GM12872 (cell line): Measurements from ENCODE around the gene SEPTIN11.

Experiments used
- TF ChIP-seq, protein P1 (sequence below): IDR thresholded peaks from 3 replicates; pipeline ENCODE4 v1.5.1; 2011; ENCODE audit warnings: low read depth, mild to moderate bottlenecking, low read length, moderate library complexity; ENCODE audit not compliant: insufficient read depth

The SEPTIN11 gene

DNA sequence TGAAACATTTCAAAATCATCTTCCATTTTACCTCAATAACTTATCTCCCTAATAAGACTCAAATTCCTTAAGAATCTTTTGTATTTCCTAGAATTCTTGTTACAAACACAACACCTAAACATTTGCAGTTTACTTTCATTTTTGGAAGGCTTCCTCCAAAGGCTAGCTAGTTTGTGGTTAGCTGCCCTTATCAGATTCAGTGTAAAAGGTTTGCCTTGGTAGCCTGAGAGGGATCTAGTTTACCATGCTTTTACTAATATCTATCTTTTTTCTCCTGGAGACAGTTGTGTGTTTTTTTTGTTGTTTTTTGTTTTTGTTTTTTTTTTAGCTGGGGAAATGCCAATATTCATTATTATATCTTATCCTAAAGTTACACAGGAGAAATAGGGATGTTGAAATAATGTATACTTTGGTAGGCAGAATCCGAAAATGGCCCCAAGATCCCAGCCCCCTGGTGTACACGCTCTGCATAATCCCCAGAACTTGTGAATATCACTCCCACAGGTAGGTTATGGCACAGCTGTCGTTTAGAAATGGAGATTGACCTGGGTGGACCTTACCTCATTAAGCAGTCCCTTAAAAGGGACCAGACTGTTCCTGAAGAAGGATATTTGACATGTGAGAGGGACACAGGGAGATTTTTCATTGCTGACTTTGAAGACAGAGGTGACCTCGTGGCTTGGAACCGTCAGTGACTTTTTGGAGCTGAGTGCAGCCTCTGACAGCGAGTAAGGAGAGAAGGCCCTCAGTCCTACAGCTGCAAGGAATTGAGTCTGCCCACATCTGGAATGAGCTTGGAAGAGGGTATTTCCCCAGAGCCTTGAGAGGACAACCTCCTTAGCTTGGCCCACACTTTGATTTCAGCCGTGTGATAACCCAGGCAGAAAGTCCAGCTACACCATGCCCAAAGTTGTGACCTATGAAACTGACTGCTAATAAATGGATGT, 33.4 kb downstream of the SEPTIN11 start:
- TF ChIP-seq, protein P1, sequence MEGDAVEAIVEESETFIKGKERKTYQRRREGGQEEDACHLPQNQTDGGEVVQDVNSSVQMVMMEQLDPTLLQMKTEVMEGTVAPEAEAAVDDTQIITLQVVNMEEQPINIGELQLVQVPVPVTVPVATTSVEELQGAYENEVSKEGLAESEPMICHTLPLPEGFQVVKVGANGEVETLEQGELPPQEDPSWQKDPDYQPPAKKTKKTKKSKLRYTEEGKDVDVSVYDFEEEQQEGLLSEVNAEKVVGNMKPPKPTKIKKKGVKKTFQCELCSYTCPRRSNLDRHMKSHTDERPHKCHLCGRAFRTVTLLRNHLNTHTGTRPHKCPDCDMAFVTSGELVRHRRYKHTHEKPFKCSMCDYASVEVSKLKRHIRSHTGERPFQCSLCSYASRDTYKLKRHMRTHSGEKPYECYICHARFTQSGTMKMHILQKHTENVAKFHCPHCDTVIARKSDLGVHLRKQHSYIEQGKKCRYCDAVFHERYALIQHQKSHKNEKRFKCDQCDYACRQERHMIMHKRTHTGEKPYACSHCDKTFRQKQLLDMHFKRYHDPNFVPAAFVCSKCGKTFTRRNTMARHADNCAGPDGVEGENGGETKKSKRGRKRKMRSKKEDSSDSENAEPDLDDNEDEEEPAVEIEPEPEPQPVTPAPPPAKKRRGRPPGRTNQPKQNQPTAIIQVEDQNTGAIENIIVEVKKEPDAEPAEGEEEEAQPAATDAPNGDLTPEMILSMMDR = peak; percentile 24; the same call in 2 of the 3 replicates

DNA sequence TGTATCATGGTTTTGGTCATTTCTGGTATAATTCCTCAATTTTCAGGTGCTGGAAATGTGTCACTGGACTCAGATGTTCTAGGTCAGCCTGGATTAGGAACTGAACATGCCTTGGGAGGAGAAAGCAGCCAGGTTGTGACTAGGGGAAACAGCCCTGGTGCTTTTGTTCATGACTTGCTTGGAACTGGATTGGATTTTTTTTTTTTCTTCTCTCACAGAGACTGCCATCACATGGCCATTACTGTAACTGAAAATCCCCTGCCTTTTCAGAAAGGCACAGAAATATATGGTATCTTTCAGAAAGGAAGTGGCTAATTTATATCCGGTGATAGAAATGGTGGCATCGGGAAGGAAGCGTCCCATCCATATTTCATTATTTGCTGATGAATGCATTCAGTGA, 34.6 kb downstream of the SEPTIN11 start:
- TF ChIP-seq, protein P1 = peak; percentile 48

DNA sequence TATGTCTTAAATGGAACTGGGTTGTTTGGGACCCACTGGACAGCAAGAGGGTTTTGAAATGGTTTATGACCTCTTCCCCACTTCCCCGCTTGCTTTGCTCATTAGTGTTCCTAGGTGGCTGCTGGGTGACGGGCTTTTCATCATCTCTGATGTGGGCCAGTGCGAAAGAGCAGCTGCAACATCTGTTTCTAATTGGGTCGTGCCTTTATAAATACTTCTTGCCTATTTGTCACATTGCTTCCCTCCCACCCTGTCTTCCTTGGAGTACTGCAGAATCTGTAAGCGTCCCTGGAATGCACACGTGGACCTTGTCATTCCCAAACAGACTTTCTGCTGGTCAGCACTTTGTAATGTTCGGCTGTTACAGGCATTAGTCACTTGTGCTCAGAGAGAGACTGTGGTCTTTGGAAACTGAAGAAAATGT, 35.2 kb downstream of the SEPTIN11 start:
- TF ChIP-seq, protein P1 = no peak

DNA sequence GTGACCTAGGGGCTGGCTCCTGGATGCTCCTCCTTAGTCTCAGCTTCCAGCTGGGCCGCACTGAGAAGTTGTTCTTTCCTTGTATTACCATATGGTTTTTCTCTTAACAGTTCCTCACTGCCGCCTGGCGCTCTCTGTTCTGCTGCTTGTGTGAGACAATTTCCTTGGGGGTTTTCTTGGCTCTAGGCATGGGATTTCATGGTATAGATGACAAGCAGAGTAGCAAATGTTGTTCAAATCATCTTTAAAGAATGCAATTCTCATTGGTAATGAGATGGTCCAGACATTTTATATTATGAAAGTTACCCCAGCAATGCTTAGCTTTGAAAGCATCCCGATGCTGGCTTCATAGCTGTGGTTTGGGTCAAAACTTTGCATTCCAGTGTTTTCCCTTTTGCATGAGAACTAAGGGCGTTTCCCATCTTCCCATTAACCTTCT, 37.6 kb downstream of the SEPTIN11 start:
- TF ChIP-seq, protein P1 = no peak

DNA sequence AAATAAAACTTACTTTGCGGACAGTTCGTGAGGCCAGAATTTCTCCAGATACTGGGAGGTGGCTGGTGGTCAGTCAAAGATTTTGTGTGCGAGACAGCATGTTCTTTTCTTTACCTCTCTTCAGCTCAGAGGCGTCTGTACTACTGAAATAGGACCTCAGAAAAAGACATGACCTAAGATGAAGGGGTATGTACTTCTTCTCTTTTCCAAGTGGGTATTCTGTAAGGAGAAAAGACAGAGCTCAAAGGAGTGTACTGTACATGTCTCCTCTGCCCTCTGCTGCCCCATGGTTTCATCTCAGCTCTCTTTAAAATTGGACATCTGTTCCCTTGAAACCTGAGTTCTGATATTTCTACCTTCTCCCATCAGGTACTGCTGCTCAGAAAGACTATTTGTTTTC, 38.1 kb downstream of the SEPTIN11 start:
- TF ChIP-seq, protein P1 = no peak

DNA sequence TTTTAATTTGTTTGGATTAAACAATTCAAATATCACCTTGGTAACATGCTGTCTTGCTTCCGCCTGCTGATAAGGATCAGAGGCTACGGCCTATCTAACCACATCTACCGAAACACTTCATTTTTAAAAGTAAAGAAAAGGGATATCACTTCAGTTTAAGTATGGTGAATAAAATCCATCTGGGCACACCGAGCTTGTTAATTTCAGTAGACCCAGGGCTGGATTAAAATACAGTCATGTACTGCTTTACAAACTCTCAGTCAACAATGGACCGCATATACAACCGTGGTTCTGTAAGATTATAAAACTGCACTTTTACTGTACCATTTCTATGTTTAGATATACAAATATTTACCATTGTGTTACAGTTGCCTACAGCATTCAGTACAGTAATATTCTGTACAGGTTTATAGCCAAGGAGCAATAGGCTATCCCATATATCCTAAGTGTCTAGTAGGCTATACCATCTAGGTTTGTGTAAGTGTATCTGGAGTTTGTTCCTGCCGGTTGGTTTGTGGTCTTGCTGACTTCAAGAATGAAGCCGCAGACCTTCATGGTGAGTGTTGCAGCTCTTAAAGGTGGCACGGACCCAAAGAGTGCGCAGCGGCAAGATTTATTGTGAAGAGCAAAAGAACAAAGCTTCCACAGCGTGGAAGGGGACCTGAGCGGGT, 40.0 kb downstream of the SEPTIN11 start:
- TF ChIP-seq, protein P1 = no peak
